Erythroblast (primary cell): ENCODE data around the gene KCNG4.

Source experiments
- GATA1 ChIP-seq: IDR thresholded peaks from 2 replicates; pipeline ENCODE4 v1.6.1; 2011; ENCODE audit warnings: low read depth, mild to moderate bottlenecking, control low read depth, low read length, moderate library complexity
- POLR2A ChIP-seq: IDR thresholded peaks from 2 replicates; pipeline ENCODE4 v1.6.1; 2011; ENCODE audit warnings: mild to moderate bottlenecking, low read length

- TF ChIP-seq POLR2A (no peak), GATA1 (no peak)
Observed at GRCh38 chr16:84255050-84255810, 15.4 kb upstream of the KCNG4 start.
